ENCODE measurements around the gene DNLZ.
A peak's percentile ranks its signal among the peaks of the same experiment; 100 is the strongest.

The DNLZ gene

GRCh38 chr9:136375096-136375495 is 11.6 kb upstream of the DNLZ start:
- DNase-seq, result no peak

- DNase-seq, result no peak
These were observed 10.6 kb upstream of the DNLZ start for GRCh38 chr9:136374183-136374575.

- no peak for DNase-seq
These were observed 10.0 kb upstream of the DNLZ start, which contains the start of gene CARD9 for GRCh38 chr9:136373300-136374182. CARD9 (minus strand) TSS chr9:136373669; CDS start chr9:136372078, 1,591 bp downstream.

GRCh38 chr9:136372561-136373299 is 9.2 kb upstream of the DNLZ start:
- peak; percentile 70 for DNase-seq

- no peak for DNase-seq
These were observed 8.5 kb upstream of the DNLZ start for GRCh38 chr9:136372006-136372405.

GRCh38 chr9:136371533-136371880 is 8.0 kb upstream of the DNLZ start:
- DNase-seq, result no peak

GRCh38 chr9:136370687-136371532 is 7.4 kb upstream of the DNLZ start:
- no peak for DNase-seq

GRCh38 chr9:136370037-136370436 is 6.5 kb upstream of the DNLZ start:
- no peak for DNase-seq

- DNase-seq, result no peak
These were observed 4.6 kb upstream of the DNLZ start for GRCh38 chr9:136368190-136368589.

- no peak for DNase-seq
These were observed 4.0 kb upstream of the DNLZ start for GRCh38 chr9:136367296-136368145.

GRCh38 chr9:136366826-136367225 is 3.3 kb upstream of the DNLZ start:
- DNase-seq, result no peak

- DNase-seq, result no peak
These were observed 2.3 kb upstream of the DNLZ start for GRCh38 chr9:136365775-136366222.

- DNase-seq, result no peak
These were observed 1.6 kb upstream of the DNLZ start for GRCh38 chr9:136364942-136365774.

GRCh38 chr9:136363949-136364748 is 605 bp upstream of the DNLZ start:
- no peak for DNase-seq

- no peak for DNase-seq
These were observed 1.1 kb downstream of the DNLZ start for GRCh38 chr9:136362450-136362784.

GRCh38 chr9:136361754-136362449 is 1.6 kb downstream of the DNLZ start:
- no peak for DNase-seq

GRCh38 chr9:136361047-136361753 is 2.3 kb downstream of the DNLZ start:
- DNase-seq, result no peak

GRCh38 chr9:136359774-136360718 is 3.5 kb downstream of the DNLZ start:
- DNase-seq, result no peak

Data from fibroblast of skin of abdomen (primary cell).